HepG2 (cell line): ENCODE results near the gene CRHR1.

ENCODE experiments used
- CHD4 ChIP-seq: fragments of 200-600 bp; sonication (generic); IDR thresholded peaks from 2 replicates; pipeline ENCODE4 v1.7.0; 2017; ENCODE audit warnings: mild to moderate bottlenecking, low read length, borderline replicate concordance
- EP300 ChIP-seq, 3 experiments: sonication (generic) in 1 of 3; formaldehyde crosslinking in 1 of 3; IDR thresholded peaks; 2 replicates each; pipeline versions ENCODE4 v1.5.1 to v1.6.1; 2011 to 2020; ENCODE audit warnings: low read depth in 2 of 3, low read length in 2 of 3, borderline replicate concordance in 1 of 3, improper control_type of control experiment in 1 of 3, mild to moderate bottlenecking in 1 of 3, missing genetic modification reagents in 1 of 3, moderate library complexity in 1 of 3
- FOXJ3 ChIP-seq: sonication (generic); formaldehyde crosslinking; IDR thresholded peaks from 2 replicates; pipeline ENCODE4 v1.4.0; 2020; ENCODE audit warnings: missing genetic modification reagents, mild to moderate bottlenecking, borderline replicate concordance
- HNRNPH1 ChIP-seq: fragments of 200-400 bp; formaldehyde crosslinking; optimal IDR thresholded peaks from 2 replicates; pipeline ENCODE3; 2017; ENCODE audit warnings: mild to moderate bottlenecking, low read depth, low read length
- MXI1 ChIP-seq: IDR thresholded peaks from 3 replicates; pipeline ENCODE4 v1.6.1; 2012; ENCODE audit warnings: low read depth, low read length, inconsistent platforms, borderline replicate concordance
- REST ChIP-seq, 2 experiments: IDR thresholded peaks; 2 replicates each; pipeline ENCODE4 v1.6.1; 2011 to 2012; ENCODE audit warnings: low read length in 2 of 2, borderline replicate concordance in 1 of 2, low read depth in 1 of 2, mild to moderate bottlenecking in 1 of 2, moderate library complexity in 1 of 2
- ZNF331 ChIP-seq: sonication (generic); formaldehyde crosslinking; IDR thresholded peaks from 2 replicates; pipeline ENCODE4 v1.4.0; 2020; ENCODE audit warnings: missing genetic modification reagents
- ZNF337 ChIP-seq: sonication (generic); formaldehyde crosslinking; IDR thresholded peaks from 2 replicates; pipeline ENCODE4 v1.5.1; 2020; ENCODE audit warnings: missing genetic modification reagents, low read depth, mild to moderate bottlenecking, borderline replicate concordance
- ZNF510 ChIP-seq: sonication (generic); formaldehyde crosslinking; IDR thresholded peaks from 2 replicates; pipeline ENCODE4 v1.4.0; 2020; ENCODE audit warnings: low read depth, mild to moderate bottlenecking, missing genetic modification reagents
- TF ChIP-seq, protein P1 (sequence below): sonication (generic); formaldehyde crosslinking; IDR thresholded peaks from 2 replicates; pipeline ENCODE4 v1.5.0; 2020; ENCODE audit warnings: mild to moderate bottlenecking, missing genetic modification reagents, moderate library complexity

DNA sequence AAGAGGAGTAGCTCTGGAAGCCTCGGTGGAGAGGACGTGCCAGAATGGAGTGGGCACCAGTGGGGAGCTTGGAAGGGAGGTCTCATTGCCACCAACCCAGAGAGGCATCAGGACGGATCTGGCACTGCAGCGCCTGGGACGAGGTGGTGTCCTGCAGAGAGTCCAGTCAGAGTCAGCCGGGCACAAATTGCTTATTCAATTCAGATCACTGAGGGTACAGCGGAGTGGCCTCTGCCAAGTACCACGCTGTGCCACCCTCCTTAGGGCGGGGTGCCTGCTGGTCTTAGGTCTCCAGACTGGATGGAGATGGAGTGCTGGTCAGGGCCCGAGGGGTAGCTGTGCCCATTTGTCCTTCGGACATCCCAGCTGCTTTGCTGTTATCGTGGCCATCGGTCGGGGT lies 41.7 kb downstream of the CRHR1 start:
- TF ChIP-seq EP300 (IDR thresholded peaks at IDR 0.05; ENCODE audit: low read depth in 2 of 2, low read length in 2 of 2) (no peak), EP300 (CRISPR knock-in tag; IDR thresholded peaks at IDR 0.05; ENCODE audit: borderline replicate concordance) (no peak), REST (IDR thresholded peaks at IDR 0.05; ENCODE audit: borderline replicate concordance in 1 of 2, low read depth in 1 of 2, low read length in 2 of 2) (no peak), ZNF331 (CRISPR knock-in tag) (no peak), MXI1 (no peak), ZNF337 (CRISPR knock-in tag) (no peak), HNRNPH1 (no peak), CHD4 (no peak), ZNF510 (CRISPR knock-in tag) (no peak), FOXJ3 (CRISPR knock-in tag) (no peak)
- TF ChIP-seq, protein P1, sequence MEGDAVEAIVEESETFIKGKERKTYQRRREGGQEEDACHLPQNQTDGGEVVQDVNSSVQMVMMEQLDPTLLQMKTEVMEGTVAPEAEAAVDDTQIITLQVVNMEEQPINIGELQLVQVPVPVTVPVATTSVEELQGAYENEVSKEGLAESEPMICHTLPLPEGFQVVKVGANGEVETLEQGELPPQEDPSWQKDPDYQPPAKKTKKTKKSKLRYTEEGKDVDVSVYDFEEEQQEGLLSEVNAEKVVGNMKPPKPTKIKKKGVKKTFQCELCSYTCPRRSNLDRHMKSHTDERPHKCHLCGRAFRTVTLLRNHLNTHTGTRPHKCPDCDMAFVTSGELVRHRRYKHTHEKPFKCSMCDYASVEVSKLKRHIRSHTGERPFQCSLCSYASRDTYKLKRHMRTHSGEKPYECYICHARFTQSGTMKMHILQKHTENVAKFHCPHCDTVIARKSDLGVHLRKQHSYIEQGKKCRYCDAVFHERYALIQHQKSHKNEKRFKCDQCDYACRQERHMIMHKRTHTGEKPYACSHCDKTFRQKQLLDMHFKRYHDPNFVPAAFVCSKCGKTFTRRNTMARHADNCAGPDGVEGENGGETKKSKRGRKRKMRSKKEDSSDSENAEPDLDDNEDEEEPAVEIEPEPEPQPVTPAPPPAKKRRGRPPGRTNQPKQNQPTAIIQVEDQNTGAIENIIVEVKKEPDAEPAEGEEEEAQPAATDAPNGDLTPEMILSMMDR (CRISPR knock-in tag) = no peak
